ENCODE data around the gene ZNF683.

DNA sequence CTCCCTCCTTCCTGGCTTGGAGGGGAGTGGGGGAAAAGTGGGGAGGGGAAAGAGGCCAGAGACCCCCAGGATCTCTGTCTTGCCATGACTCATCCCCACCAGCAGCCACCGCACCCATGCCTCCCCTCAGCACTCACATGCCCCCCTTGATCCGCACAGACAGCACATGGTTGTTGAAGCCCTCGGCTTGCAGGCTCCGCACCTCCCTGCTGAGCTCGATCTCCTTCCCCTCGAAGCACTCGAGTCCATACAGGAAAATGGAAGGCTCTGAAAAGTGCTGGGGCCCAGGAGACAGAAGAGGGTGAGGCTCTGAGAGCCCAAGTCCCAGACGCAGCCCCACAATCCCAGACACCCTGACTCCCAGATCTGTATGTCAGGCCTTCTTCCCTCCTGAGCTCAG lies 44.0 kb downstream of the ZNF683 start:
- TF ChIP-seq POLR2A (IDR thresholded peaks at IDR 0.05) = no peak
- TF ChIP-seq, protein P1, sequence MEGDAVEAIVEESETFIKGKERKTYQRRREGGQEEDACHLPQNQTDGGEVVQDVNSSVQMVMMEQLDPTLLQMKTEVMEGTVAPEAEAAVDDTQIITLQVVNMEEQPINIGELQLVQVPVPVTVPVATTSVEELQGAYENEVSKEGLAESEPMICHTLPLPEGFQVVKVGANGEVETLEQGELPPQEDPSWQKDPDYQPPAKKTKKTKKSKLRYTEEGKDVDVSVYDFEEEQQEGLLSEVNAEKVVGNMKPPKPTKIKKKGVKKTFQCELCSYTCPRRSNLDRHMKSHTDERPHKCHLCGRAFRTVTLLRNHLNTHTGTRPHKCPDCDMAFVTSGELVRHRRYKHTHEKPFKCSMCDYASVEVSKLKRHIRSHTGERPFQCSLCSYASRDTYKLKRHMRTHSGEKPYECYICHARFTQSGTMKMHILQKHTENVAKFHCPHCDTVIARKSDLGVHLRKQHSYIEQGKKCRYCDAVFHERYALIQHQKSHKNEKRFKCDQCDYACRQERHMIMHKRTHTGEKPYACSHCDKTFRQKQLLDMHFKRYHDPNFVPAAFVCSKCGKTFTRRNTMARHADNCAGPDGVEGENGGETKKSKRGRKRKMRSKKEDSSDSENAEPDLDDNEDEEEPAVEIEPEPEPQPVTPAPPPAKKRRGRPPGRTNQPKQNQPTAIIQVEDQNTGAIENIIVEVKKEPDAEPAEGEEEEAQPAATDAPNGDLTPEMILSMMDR (IDR thresholded peaks at IDR 0.05) = no peak
- no peak for TF ChIP-seq EP300 (IDR thresholded peaks at IDR 0.05)

All from tibial nerve (tissue), 4 donors.